COLO668 (cell line): ENCODE results near the gene BAD.

Source experiments
- DNase-seq: peaks from one replicate; lab custom pipeline; 2025; ENCODE audit not compliant: unreplicated experiment; lab: John Stamatoyannopoulos, UW

BAD gene

GRCh38 chr11:64281957-64282770 is 2.3 kb downstream of the BAD start:
- no peak for DNase-seq

- no peak for DNase-seq
These were observed 5.8 kb downstream of the BAD start for GRCh38 chr11:64278576-64279190.

DNA sequence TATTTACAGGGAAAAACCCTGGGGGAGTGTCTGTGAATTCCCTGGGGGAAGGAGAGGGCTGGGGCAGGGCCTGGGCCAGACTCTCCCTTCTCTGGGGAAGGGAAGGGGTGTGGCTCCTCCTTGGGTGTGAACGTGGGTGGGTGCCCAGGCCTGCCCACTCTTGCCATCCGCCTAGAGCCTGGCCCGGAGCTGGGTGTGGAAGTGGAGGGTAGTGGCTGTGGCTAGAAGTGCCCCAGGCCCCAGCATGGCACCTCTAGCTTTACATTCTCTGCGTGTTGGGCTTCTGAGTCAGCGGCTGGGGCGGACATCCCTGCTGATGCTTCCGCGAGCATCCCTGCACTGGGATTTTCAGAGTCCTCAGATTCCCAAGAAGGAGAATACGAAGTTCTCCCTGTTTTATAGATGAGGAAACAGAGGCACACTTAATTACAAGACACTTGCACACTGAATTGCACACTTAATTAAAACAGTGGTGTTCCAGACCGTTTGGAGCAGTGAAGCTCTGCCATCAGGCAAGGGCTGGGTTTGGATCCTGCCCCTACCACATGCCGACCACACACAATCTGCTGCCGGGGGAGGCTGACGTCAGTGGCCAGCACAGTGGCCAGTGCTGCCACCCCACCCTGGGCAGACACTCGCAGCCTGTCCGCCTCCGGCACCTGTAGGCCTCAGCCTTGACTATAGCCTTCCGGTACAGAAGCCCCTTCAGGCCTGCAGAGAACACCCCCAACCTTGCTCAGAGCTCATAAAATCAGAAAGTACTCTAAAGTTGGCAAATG is 7.6 kb downstream of the BAD start:
- DNase-seq: no peak

GRCh38 chr11:64275841-64276240 is 8.6 kb downstream of the BAD start:
- no peak for DNase-seq

- no peak for DNase-seq
These were observed 9.2 kb downstream of the BAD start for GRCh38 chr11:64275031-64275800.

GRCh38 chr11:64269540-64270220 is 14.8 kb downstream of the BAD start:
- peak; percentile 97 for DNase-seq

- DNase-seq: peak; percentile 56
These were observed 15.4 kb downstream of the BAD start for GRCh38 chr11:64268893-64269539.

DNA sequence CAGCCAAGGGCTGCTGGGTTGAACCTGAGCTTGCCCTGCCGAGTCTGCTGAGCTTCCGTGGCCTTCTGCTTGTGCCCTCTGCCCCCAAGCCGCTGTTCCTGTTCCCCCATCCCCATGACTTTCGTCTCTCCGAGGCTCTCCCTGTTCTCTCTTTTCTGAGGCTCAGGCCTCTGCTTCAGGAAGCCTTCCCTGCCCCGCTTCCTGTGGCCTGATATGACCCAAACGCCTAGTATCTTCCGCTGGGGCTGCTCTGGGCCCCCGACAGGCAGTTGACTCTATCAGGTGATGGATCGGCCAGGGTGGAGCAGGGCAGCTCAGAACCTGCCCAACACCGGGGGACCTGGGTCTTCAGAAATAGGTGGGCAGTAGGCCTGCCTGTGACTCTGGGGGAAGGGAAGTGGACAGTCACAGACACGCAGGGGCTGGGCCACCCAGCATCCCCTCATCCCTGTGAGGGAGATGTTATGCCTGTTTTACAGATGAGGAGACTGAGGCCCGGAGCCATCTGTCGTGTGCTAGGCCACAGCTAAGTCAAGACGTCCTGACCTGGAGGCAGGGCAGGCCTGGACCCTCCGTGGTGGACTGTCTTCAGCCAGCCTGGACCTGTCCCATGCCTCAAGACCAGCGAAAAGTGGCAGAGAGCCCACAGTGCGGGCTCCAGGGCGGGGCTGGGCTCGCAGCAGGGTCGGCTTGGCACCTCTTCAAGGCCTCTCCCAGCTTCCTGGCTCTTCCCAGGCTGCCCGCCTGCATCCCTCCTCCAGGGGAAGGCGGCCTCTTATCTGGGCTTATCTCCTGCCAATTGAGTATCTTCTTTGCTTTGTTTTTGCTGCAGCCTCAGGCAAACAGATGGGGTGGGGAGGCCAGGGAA is 16.2 kb downstream of the BAD start:
- peak; percentile 16 for DNase-seq

DNA sequence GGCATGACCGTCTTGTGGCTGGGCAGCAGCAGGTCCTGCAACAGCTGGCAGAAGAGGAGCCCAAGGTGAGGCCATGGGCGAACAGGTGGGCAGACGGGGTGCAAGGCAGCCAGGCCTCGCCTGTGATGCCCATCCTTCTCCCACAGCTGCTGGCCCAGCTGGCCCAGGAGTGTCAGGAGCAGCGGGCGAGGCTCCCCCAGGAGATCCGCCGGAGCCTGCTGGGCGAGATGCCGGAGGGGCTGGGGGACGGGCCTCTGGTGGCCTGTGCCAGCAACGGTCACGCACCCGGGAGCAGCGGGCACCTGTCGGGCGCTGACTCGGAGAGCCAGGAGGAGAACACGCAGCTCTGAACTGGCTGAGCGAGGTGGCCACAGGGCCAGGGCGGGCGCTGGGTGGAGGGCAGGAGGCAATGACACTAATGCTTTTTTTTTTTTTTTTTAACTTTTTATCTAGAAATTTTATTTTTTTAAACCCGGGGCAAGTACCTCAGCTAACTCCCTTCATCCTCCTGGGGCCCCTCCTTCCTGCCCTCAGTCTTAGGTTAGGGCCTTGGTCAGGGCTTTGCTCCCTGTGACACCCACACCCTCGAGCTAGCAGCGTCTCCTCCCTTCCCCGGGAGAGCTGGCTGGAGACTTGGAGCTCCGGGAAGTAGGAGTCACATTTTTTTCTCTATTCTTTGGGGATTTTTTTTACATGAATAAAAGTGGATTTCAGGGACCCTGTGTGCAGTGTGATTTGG is 17.1 kb downstream of the BAD start:
- peak; percentile 29 for DNase-seq

GRCh38 chr11:64266339-64266738 is 18.1 kb downstream of the BAD start:
- no peak for DNase-seq

DNA sequence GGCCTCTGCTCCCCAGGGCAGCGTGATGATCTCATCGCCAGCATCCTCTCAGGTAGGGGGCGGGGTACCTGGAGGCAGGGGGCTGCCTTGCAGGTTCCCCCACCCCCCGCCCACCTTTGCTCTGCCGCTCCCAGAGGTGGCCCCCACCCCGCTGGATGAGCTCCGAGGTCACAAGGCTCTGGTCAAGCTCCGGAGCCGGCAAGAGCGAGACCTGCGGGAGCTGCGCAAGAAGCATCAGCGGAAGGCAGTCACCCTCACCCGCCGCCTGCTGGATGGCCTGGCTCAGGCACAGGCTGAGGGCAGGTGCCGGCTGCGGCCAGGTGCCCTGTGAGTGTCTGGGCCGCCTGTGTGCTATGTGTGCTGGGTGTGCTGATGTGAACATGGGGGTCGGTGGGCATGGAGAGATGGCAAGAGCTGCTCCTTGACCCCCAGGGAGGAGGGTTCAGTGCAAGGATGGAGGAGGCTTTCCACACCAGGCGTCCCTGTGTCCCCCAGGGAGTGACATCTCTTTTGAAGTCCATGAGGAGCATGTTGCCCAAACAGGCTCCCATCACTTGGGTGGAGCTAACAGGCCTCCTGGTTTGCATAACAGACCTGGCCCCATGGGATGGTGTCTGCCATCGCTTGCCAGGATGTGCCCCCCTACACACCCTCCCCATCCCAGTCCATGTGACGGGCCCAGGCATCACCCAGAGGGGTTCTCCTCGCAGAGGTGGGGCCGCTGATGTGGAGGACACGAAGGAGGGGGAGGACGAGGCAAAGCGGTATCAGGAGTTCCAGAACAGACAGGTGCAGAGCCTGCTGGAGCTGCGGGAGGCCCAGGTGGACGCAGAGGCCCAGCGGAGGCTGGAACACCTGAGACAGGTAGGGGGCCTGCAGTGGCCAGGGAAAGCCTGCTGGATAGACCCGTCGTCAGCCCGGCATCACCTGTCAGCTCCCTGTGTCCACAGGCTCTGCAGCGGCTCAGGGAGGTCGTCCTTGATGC is 19.0 kb downstream of the BAD start:
- no peak for DNase-seq

DNA sequence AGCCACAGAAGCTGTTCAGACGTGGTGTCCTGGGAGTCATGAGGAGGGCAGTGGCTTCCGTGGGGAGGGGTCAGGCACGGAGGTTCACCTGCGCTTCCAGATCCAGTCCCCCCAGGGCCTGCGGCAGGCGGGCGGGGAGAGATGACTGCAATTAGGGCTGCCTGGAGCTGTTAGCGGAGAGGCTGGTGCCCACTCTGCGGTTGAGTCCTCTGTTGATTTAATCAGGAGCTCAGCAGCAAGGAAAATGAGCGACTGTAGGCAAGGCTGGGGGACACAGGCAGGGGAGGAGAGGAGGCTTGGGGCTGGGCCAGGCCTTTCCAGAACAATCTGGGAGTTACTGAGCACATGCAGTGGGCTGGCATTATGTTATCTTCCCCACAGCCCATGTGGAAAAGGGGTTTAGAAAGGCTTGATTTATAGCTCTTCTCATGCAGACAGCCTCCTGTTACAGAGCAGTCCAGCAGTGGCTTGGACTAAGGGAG is 20.1 kb downstream of the BAD start:
- DNase-seq: no peak

DNA sequence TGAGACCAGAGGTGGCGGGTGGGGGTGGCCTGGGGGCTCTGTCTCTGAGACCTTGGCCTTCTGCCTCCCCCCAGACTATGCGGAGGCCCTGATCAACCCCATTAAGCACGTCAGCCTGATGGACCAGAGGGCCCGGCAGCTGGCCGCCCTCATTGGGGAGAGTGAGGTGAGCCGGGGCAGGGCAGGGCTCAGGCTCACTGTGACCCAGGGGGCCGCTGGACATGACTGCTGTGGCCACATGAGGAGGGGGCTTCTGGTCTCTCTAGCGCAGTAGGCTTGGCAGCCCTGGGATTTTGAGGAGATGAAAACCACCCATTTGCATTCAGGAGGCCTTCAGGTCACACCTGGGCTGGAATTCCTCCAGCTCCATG is 20.5 kb downstream of the BAD start:
- no peak for DNase-seq

DNA sequence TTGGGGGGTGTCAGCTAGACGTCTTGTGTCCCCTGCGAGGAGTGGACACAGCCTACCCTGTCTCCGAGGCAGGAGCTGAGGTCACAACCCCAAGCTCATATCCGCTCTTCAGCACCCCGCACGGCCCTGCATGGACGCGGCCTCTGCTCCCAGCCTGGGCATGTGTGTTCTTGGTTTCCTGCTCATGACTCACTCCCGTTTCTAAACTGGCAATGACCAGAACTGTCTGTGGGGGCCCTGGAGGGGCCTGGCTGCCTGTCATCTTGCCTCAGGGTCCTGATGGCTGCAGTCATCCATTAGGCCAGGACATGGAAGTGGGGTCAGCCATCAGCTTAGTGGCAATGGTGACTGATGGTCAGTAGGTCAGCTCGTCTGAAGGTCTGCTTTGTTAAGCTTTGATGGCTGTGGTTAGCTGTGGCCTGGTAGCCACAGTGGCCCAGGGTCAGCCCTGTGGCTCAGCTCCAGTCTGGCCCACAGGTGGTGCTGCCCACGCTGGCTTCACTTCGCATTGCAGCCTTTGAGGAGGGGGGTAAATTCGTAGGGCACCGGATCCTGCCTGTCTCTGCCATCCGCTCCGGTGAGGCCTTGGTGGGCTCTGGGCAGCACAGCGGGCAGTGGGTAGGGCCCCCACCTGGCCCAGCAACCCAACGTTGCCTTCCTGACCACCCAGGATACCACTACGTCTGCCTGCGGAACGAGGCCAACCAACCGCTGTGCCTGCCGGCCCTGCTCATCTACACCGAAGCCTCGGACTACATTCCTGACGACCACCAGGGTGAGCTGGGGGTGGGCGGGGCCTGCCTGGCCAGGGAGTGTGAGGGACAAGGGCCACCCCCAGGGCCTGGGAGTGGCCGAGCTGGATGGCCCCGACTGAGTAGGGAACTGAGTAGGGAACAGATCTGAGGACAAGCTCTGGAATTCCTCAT is 21.2 kb downstream of the BAD start:
- no peak for DNase-seq

GRCh38 chr11:64262271-64263002 is 22.0 kb downstream of the BAD start:
- DNase-seq: no peak
